Measurements from ENCODE around the gene GALNTL6. TPM values are rescaled to one million over a fixed set of nuclear protein-coding genes. Genes with fewer than 3 reads are reported as not detected.

Gene GALNTL6
- total and polyA plus RNA-seq, 4 donors: 6.1 to 25.4 (median 22.5) TPM

- Histone ChIP-seq H3K36me3 (ENCODE audit: control insufficient read depth, insufficient read depth, low read length) (no peaks in the 10 kb centered on the region), H3K9me3 (ENCODE audit: control insufficient read depth, insufficient read depth, low read length) (no peaks in the 10 kb centered on the region), H3K4me3 (ENCODE audit: low read depth, low read length) (no peak overlapping the region), H3K27me3 (ENCODE audit: control insufficient read depth, insufficient read depth, low read length) (no peaks in the 10 kb centered on the region), H3K27ac (ENCODE audit: low read depth, low read length) (no peak overlapping the region), H3K4me1 (ENCODE audit: control insufficient read depth, insufficient read depth, low read length) (no peaks in the 10 kb centered on the region)
- peak in 1 of 6 donors; percentile 2 for DNase-seq (ENCODE audit: low read depth in 4 of 6, low spot score in 6 of 6)
Measured at GRCh38 chr4:172497321-172497720, 684.1 kb downstream of the GALNTL6 start.

- H3K27ac ChIP-seq (ENCODE audit: low read depth, low read length): no peak overlapping the region
- H3K9me3 ChIP-seq (ENCODE audit: control insufficient read depth, insufficient read depth, low read length): no peaks in the 10 kb centered on the region
- no peaks in the 10 kb centered on the region for H3K4me1 ChIP-seq (ENCODE audit: control insufficient read depth, insufficient read depth, low read length)
- DNase-seq (ENCODE audit: low read depth in 4 of 6, low spot score in 6 of 6): peak in 1 of 6 donors; percentile 0
- no peaks in the 10 kb centered on the region for H3K27me3 ChIP-seq (ENCODE audit: control insufficient read depth, insufficient read depth, low read length)
- no peak overlapping the region for H3K4me3 ChIP-seq (ENCODE audit: low read depth, low read length)
- H3K36me3 ChIP-seq (ENCODE audit: control insufficient read depth, insufficient read depth, low read length): no peaks in the 10 kb centered on the region
Measured at GRCh38 chr4:172514011-172514410, 700.8 kb downstream of the GALNTL6 start.

- DNase-seq (ENCODE audit: low read depth in 4 of 6, low spot score in 6 of 6): no peak
- H3K36me3 ChIP-seq (ENCODE audit: control insufficient read depth, insufficient read depth, low read length): no peaks in the 10 kb centered on the region
Measured at GRCh38 chr4:172514801-172515200, 701.6 kb downstream of the GALNTL6 start.

GRCh38 chr4:172515266-172515879 lies 702.2 kb downstream of the GALNTL6 start:
- H3K27me3 ChIP-seq (ENCODE audit: control insufficient read depth, insufficient read depth, low read length): no peaks in the 10 kb centered on the region
- WGBS (ENCODE audit: insufficient coverage): 76% methylated on average over 4 of the region's 7 CpGs
- H3K4me1 ChIP-seq (ENCODE audit: control insufficient read depth, insufficient read depth, low read length): no peaks in the 10 kb centered on the region
- H3K4me3 ChIP-seq (ENCODE audit: low read depth, low read length): no peak overlapping the region
- no peaks in the 10 kb centered on the region for H3K36me3 ChIP-seq (ENCODE audit: control insufficient read depth, insufficient read depth, low read length)
- H3K9me3 ChIP-seq (ENCODE audit: control insufficient read depth, insufficient read depth, low read length): no peaks in the 10 kb centered on the region
- H3K27ac ChIP-seq (ENCODE audit: low read depth, low read length): no peak overlapping the region
- peak in 1 of 6 donors; percentile 1 for DNase-seq (ENCODE audit: low read depth in 4 of 6, low spot score in 6 of 6)

More at GRCh38 chr4:172514801-172515200, 701.6 kb downstream of the GALNTL6 start:
- Histone ChIP-seq H3K27ac (ENCODE audit: low read depth, low read length) (no peak overlapping the region), H3K27me3 (ENCODE audit: control insufficient read depth, insufficient read depth, low read length) (no peaks in the 10 kb centered on the region), H3K9me3 (ENCODE audit: control insufficient read depth, insufficient read depth, low read length) (no peaks in the 10 kb centered on the region), H3K4me1 (ENCODE audit: control insufficient read depth, insufficient read depth, low read length) (no peaks in the 10 kb centered on the region), H3K4me3 (ENCODE audit: low read depth, low read length) (no peak overlapping the region)

GRCh38 chr4:172517391-172517790 lies 704.2 kb downstream of the GALNTL6 start:
- DNase-seq (ENCODE audit: low read depth in 4 of 6, low spot score in 6 of 6): peak in 1 of 6 donors; percentile 20
- no peak overlapping the region for H3K4me3 ChIP-seq (ENCODE audit: low read depth, low read length)
- no peaks in the 10 kb centered on the region for H3K9me3 ChIP-seq (ENCODE audit: control insufficient read depth, insufficient read depth, low read length)
- H3K27me3 ChIP-seq (ENCODE audit: control insufficient read depth, insufficient read depth, low read length): no peaks in the 10 kb centered on the region
- WGBS (ENCODE audit: insufficient coverage): 40% methylated on average over 1 of the region's 2 CpGs
- no peaks in the 10 kb centered on the region for H3K4me1 ChIP-seq (ENCODE audit: control insufficient read depth, insufficient read depth, low read length)
- H3K36me3 ChIP-seq (ENCODE audit: control insufficient read depth, insufficient read depth, low read length): no peaks in the 10 kb centered on the region
- no peak overlapping the region for H3K27ac ChIP-seq (ENCODE audit: low read depth, low read length)

GRCh38 chr4:172521248-172521647 lies 708.0 kb downstream of the GALNTL6 start:
- no CpG with 5 or more reads among the region's 1 CpG for WGBS (ENCODE audit: insufficient coverage)
- peak in 2 of 6 donors; percentile 49 to 81 for DNase-seq (ENCODE audit: low read depth in 4 of 6, low spot score in 6 of 6)

GRCh38 chr4:172521680-172522079 lies 708.5 kb downstream of the GALNTL6 start:
- H3K9me3 ChIP-seq (ENCODE audit: control insufficient read depth, insufficient read depth, low read length): no peaks in the 10 kb centered on the region
- H3K27me3 ChIP-seq (ENCODE audit: control insufficient read depth, insufficient read depth, low read length): no peaks in the 10 kb centered on the region
- H3K36me3 ChIP-seq (ENCODE audit: control insufficient read depth, insufficient read depth, low read length): no peaks in the 10 kb centered on the region
- H3K4me3 ChIP-seq (ENCODE audit: low read depth, low read length): no peak overlapping the region
- DNase-seq (ENCODE audit: low read depth in 4 of 6, low spot score in 6 of 6): no peak
- H3K27ac ChIP-seq (ENCODE audit: low read depth, low read length): no peak overlapping the region
- H3K4me1 ChIP-seq (ENCODE audit: control insufficient read depth, insufficient read depth, low read length): no peaks in the 10 kb centered on the region
- no CpG with 5 or more reads among the region's 1 CpG for WGBS (ENCODE audit: insufficient coverage)

More at GRCh38 chr4:172521248-172521647, 708.0 kb downstream of the GALNTL6 start:
- Histone ChIP-seq H3K4me1 (ENCODE audit: control insufficient read depth, insufficient read depth, low read length) (no peaks in the 10 kb centered on the region), H3K27me3 (ENCODE audit: control insufficient read depth, insufficient read depth, low read length) (no peaks in the 10 kb centered on the region), H3K9me3 (ENCODE audit: control insufficient read depth, insufficient read depth, low read length) (no peaks in the 10 kb centered on the region), H3K4me3 (ENCODE audit: low read depth, low read length) (no peak overlapping the region), H3K27ac (ENCODE audit: low read depth, low read length) (no peak overlapping the region), H3K36me3 (ENCODE audit: control insufficient read depth, insufficient read depth, low read length) (no peaks in the 10 kb centered on the region)

- DNase-seq (ENCODE audit: low read depth in 4 of 6, low spot score in 6 of 6): no peak
- 81% methylated on average over 2 of the region's 4 CpGs for WGBS (ENCODE audit: insufficient coverage)
Measured at GRCh38 chr4:172543249-172543648, 730.0 kb downstream of the GALNTL6 start.

GRCh38 chr4:172546782-172547181 lies 733.6 kb downstream of the GALNTL6 start:
- Histone ChIP-seq H3K27me3 (ENCODE audit: control insufficient read depth, insufficient read depth, low read length) (no peaks in the 10 kb centered on the region), H3K36me3 (ENCODE audit: control insufficient read depth, insufficient read depth, low read length) (no peaks in the 10 kb centered on the region), H3K4me3 (ENCODE audit: low read depth, low read length) (no peak overlapping the region), H3K27ac (ENCODE audit: low read depth, low read length) (no peak overlapping the region), H3K9me3 (ENCODE audit: control insufficient read depth, insufficient read depth, low read length) (no peaks in the 10 kb centered on the region), H3K4me1 (ENCODE audit: control insufficient read depth, insufficient read depth, low read length) (no peaks in the 10 kb centered on the region)
- no peak for DNase-seq (ENCODE audit: low read depth in 4 of 6, low spot score in 6 of 6)
- WGBS (ENCODE audit: insufficient coverage): 96% methylated on average over 3 of the region's 7 CpGs

More at GRCh38 chr4:172543249-172543648, 730.0 kb downstream of the GALNTL6 start:
- Histone ChIP-seq H3K4me1 (ENCODE audit: control insufficient read depth, insufficient read depth, low read length) (no peaks in the 10 kb centered on the region), H3K9me3 (ENCODE audit: control insufficient read depth, insufficient read depth, low read length) (no peaks in the 10 kb centered on the region), H3K4me3 (ENCODE audit: low read depth, low read length) (no peak overlapping the region), H3K36me3 (ENCODE audit: control insufficient read depth, insufficient read depth, low read length) (no peaks in the 10 kb centered on the region), H3K27me3 (ENCODE audit: control insufficient read depth, insufficient read depth, low read length) (no peaks in the 10 kb centered on the region), H3K27ac (ENCODE audit: low read depth, low read length) (no peak overlapping the region)

- H3K36me3 ChIP-seq (ENCODE audit: control insufficient read depth, insufficient read depth, low read length): no peaks in the 10 kb centered on the region
- no peak overlapping the region for H3K27ac ChIP-seq (ENCODE audit: low read depth, low read length)
- H3K4me3 ChIP-seq (ENCODE audit: low read depth, low read length): no peak overlapping the region
Measured at GRCh38 chr4:172547724-172548123, 734.5 kb downstream of the GALNTL6 start.

More at GRCh38 chr4:172547724-172548123, 734.5 kb downstream of the GALNTL6 start:
- Histone ChIP-seq H3K27me3 (ENCODE audit: control insufficient read depth, insufficient read depth, low read length) (no peaks in the 10 kb centered on the region), H3K9me3 (ENCODE audit: control insufficient read depth, insufficient read depth, low read length) (no peaks in the 10 kb centered on the region), H3K4me1 (ENCODE audit: control insufficient read depth, insufficient read depth, low read length) (no peaks in the 10 kb centered on the region)
- WGBS (ENCODE audit: insufficient coverage): 66% methylated on average over 2 of the region's 3 CpGs
- DNase-seq (ENCODE audit: low read depth in 4 of 6, low spot score in 6 of 6): peak in 3 of 6 donors; percentile 4 to 85 (median 6)
